Measurements from ENCODE around the gene GRID2. TPM values are rescaled to one million over a fixed set of nuclear protein-coding genes. Genes with fewer than 3 reads are reported as not detected.

The GRID2 gene
- total and polyA plus RNA-seq, 2 of the 4 experiments (the other 2 are of a cell fraction), result under 0.01 TPM; not detected in 1

GRCh38 chr4:93359586-93359985 is 1055.8 kb downstream of the GRID2 start:
- no peaks in the 10 kb centered on the region for H3K27me3 ChIP-seq (ENCODE audit: control insufficient read depth, insufficient read depth, low read length)
- no peaks in the 10 kb centered on the region for H3K4me1 ChIP-seq (ENCODE audit: control insufficient read depth, insufficient read depth, low read length)
- H3K56ac ChIP-seq (ENCODE audit: extremely low read depth, insufficient read depth, low read length), result no peak overlapping the region
- no CpG with 5 or more reads among the region's 3 CpGs for WGBS, 2 experiments (ENCODE audit: extremely low coverage in 2 of 2, insufficient read length in 1 of 2)
- H3K18ac ChIP-seq (ENCODE audit: low read depth, low read length), result no peak overlapping the region
- H2BK20ac ChIP-seq (ENCODE audit: low read depth, low read length), result no peak overlapping the region
- H2BK15ac ChIP-seq (ENCODE audit: low read depth, low read length), result no peak overlapping the region
- no peak overlapping the region for H3K27ac ChIP-seq (ENCODE audit: insufficient read depth, low read length)
- TF ChIP-seq MAFK (IDR thresholded peaks at IDR 0.05; ENCODE audit: low read depth, low read length) (no peak), MAZ (IDR thresholded peaks at IDR 0.05; ENCODE audit: borderline replicate concordance, low read depth, low read length) (no peak), ELK1 (IDR thresholded peaks at IDR 0.05; ENCODE audit: borderline replicate concordance, low read depth, low read length) (no peak), FOS (IDR thresholded peaks at IDR 0.05; ENCODE audit: low read depth, low read length) (no peak), RFX5 (IDR thresholded peaks at IDR 0.05; ENCODE audit: low read depth, low read length) (no peak), RCOR1 (IDR thresholded peaks at IDR 0.05; ENCODE audit: insufficient replicate concordance, low read length) (no peak), CTCF (conservative IDR thresholded peaks at IDR 0.05; ENCODE audit: low read depth, low read length) (no peak), MXI1 (IDR thresholded peaks at IDR 0.05; ENCODE audit: borderline replicate concordance, low read depth, low read length) (no peak), SMC3 (IDR thresholded peaks at IDR 0.05; ENCODE audit: low read depth, low read length) (no peak), NFE2L2 (IDR thresholded peaks at IDR 0.05; ENCODE audit: low read depth, low read length) (no peak), POLR2A (IDR thresholded peaks at IDR 0.05; ENCODE audit: low read depth, low read length) (no peak), BHLHE40 (IDR thresholded peaks at IDR 0.05; ENCODE audit: low read depth, low read length) (no peak), CHD1 (IDR thresholded peaks at IDR 0.05; ENCODE audit: low read depth, low read length) (no peak), RAD21 (IDR thresholded peaks at IDR 0.05; ENCODE audit: low read length) (no peak), CEBPB (IDR thresholded peaks at IDR 0.05; ENCODE audit: low read depth, low read length) (no peak)
- TF ChIP-seq, protein P1, sequence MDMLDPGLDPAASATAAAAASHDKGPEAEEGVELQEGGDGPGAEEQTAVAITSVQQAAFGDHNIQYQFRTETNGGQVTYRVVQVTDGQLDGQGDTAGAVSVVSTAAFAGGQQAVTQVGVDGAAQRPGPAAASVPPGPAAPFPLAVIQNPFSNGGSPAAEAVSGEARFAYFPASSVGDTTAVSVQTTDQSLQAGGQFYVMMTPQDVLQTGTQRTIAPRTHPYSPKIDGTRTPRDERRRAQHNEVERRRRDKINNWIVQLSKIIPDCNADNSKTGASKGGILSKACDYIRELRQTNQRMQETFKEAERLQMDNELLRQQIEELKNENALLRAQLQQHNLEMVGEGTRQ (IDR thresholded peaks at IDR 0.05; ENCODE audit: low read depth, low read length), result no peak
- no peak overlapping the region for H4K8ac ChIP-seq (ENCODE audit: low read depth in 2 of 2, low read length in 2 of 2)
- DNase-seq, result no peak
- no peak overlapping the region for H3K4me3 ChIP-seq (ENCODE audit: insufficient read depth, low read depth, low read length)
- no peak for ATAC-seq (ENCODE audit: low read depth)
- no peak overlapping the region for H2BK120ac ChIP-seq (ENCODE audit: low read depth, low read length)
- H3K36me3 ChIP-seq (ENCODE audit: control insufficient read depth, insufficient read depth, low read length), result no peaks in the 10 kb centered on the region
- H3K4me2 ChIP-seq (ENCODE audit: low read depth, low read length), result no peak overlapping the region
- CTCF ChIA-PET, result interaction anchor here (0.6 kb wide), 1 partner anchor 605 kb away, joined by 3 read pairs; no protein-coding TSS in a partner anchor
- H2AFZ ChIP-seq (replicated peaks; ENCODE audit: low read length, poor library complexity), result no peak overlapping the region
- no peak overlapping the region for H3K4ac ChIP-seq (ENCODE audit: low read depth, low read length)
- POLR2A ChIA-PET (ENCODE audit: unreplicated experiment), result no interaction called here
- H4K91ac ChIP-seq (ENCODE audit: insufficient read depth, low read depth, low read length), result no peak overlapping the region
- H4K5ac ChIP-seq (ENCODE audit: low read depth, low read length), result no peak overlapping the region
- H2BK5ac ChIP-seq (ENCODE audit: low read depth, low read length, poor library complexity, severe bottlenecking), result no peak overlapping the region
- in situ Hi-C loops (cut with MboI; ENCODE audit: low sequenced_read_pairs) (no loop called here), intact Hi-C loops (cut with micrococcal nuclease) (no loop called here), dilution Hi-C loops (cut with HindIII; ENCODE audit: low sequenced_read_pairs, unreplicated experiment) (no loop called here)
- no TSS peak for BruUV-seq (replicated peaks)
- no peaks in the 10 kb centered on the region for H3K79me1 ChIP-seq (ENCODE audit: low read depth in 1 of 2, low read length in 2 of 2)
- no peak overlapping the region for H3K23ac ChIP-seq (ENCODE audit: low read depth, low read length)
- no peak overlapping the region for H2AK9ac ChIP-seq (replicated peaks; ENCODE audit: low read depth, low read length, poor library complexity)
- H3K9ac ChIP-seq (ENCODE audit: low read depth, low read length), result no peak overlapping the region
- no peak overlapping the region for H3K14ac ChIP-seq (replicated peaks; ENCODE audit: low read depth, low read length)
- H2AK5ac ChIP-seq (ENCODE audit: low read depth, low read length), result no peak overlapping the region
- H3K9me1 ChIP-seq (ENCODE audit: insufficient read depth, low read length), result no peaks in the 10 kb centered on the region
- H4K20me1 ChIP-seq (ENCODE audit: insufficient read depth, low read length), result no peaks in the 10 kb centered on the region
- H3K9me3 ChIP-seq (ENCODE audit: control insufficient read depth, insufficient read depth, low read length), result no peaks in the 10 kb centered on the region
